SU-DHL-6 (cell line): Measurements from ENCODE around the gene CSHL1.

Experiments
- H2AFZ ChIP-seq: fragments of 200-600 bp; sonication (generic); 2 replicates; pipeline ENCODE4 v1.6.1; 2014; ENCODE audit warnings: low read depth, mild to moderate bottlenecking, moderate library complexity, mixed read lengths, antibody characterized with exemption, low read length; ENCODE audit not compliant: severe bottlenecking
- H3F3A ChIP-seq: fragments of 200-600 bp; shearing (Covaris generic); 2 replicates; pipeline ENCODE4 v1.6.0; 2016; ENCODE audit warnings: antibody characterized with exemption, mild to moderate bottlenecking; ENCODE audit not compliant: insufficient read depth
- H3K27ac ChIP-seq: fragments of 200-600 bp; sonication (generic); 2 replicates; pipeline ENCODE4 v1.5.1; 2016; ENCODE audit warnings: low read depth, mild to moderate bottlenecking, low read length, moderate library complexity, mixed read lengths
- H3K27me3 ChIP-seq: fragments of 200-600 bp; sonication (generic), shearing (Covaris generic); 2 replicates; pipeline ENCODE4 v1.6.0; 2014; ENCODE audit warnings: mild to moderate bottlenecking, low read length
- H3K36me3 ChIP-seq: fragments of 200-600 bp; sonication (generic); 2 replicates; pipeline ENCODE4 v1.6.1; 2014; ENCODE audit warnings: mild to moderate bottlenecking, low read length, mixed read lengths
- H3K4me2 ChIP-seq: fragments of 300-600, 200-600 bp; shearing (Covaris generic), sonication (generic); 2 replicates; pipeline ENCODE4 v1.6.0; 2014; ENCODE audit warnings: low read length, low read depth, mild to moderate bottlenecking; ENCODE audit not compliant: poor library complexity, severe bottlenecking
- H3K4me3 ChIP-seq: fragments of 200-600 bp; sonication (generic); 2 replicates; pipeline ENCODE4 v1.5.1; 2014; ENCODE audit warnings: antibody characterized with exemption, low read length, mild to moderate bottlenecking, mixed read lengths; ENCODE audit not compliant: insufficient read depth, poor library complexity, severe bottlenecking
- H3K79me2 ChIP-seq: fragments of 200-600 bp; sonication (generic); 2 replicates; pipeline ENCODE4 v1.6.1; 2014; ENCODE audit warnings: mild to moderate bottlenecking, low read length, moderate library complexity; ENCODE audit not compliant: insufficient read depth
- H3K9ac ChIP-seq: fragments of 200-600 bp; sonication (generic); 2 replicates; pipeline ENCODE4 v1.7.0; 2014; ENCODE audit warnings: mild to moderate bottlenecking, low read length
- H3K9me2 ChIP-seq: fragments of 200-600 bp; sonication (generic); replicated peaks from 2 replicates; pipeline ENCODE4 v1.6.1; 2014; ENCODE audit warnings: low read length; ENCODE audit not compliant: insufficient read depth
- H3K9me3 ChIP-seq: fragments of 200-600 bp; sonication (generic); 2 replicates; pipeline ENCODE4 v1.6.1; 2014; ENCODE audit warnings: low read length, mixed read lengths; ENCODE audit not compliant: insufficient read depth
- H4K20me1 ChIP-seq: fragments of 200-600 bp; sonication (generic); 2 replicates; pipeline ENCODE4 v1.6.1; 2014; ENCODE audit warnings: low read depth, mild to moderate bottlenecking, antibody characterized with exemption, low read length, moderate library complexity, mixed read lengths
- EZH2phosphoT487 ChIP-seq: fragments of 200-600 bp; sonication (generic), shearing (Covaris generic); conservative IDR thresholded peaks from 2 replicates; pipeline ENCODE4 v1.6.1; 2018; ENCODE audit warnings: mild to moderate bottlenecking, antibody characterized with exemption, low read length, moderate library complexity, mixed read lengths
- TF ChIP-seq, protein P1 (sequence below): fragments of 200-600 bp; sonication (generic); IDR thresholded peaks from one replicate; pipeline ENCODE4 v1.5.1; 2017; ENCODE audit warnings: antibody characterized with exemption, mild to moderate bottlenecking, low read length, moderate library complexity; ENCODE audit not compliant: insufficient read depth, poor library complexity, severe bottlenecking

Gene CSHL1

DNA sequence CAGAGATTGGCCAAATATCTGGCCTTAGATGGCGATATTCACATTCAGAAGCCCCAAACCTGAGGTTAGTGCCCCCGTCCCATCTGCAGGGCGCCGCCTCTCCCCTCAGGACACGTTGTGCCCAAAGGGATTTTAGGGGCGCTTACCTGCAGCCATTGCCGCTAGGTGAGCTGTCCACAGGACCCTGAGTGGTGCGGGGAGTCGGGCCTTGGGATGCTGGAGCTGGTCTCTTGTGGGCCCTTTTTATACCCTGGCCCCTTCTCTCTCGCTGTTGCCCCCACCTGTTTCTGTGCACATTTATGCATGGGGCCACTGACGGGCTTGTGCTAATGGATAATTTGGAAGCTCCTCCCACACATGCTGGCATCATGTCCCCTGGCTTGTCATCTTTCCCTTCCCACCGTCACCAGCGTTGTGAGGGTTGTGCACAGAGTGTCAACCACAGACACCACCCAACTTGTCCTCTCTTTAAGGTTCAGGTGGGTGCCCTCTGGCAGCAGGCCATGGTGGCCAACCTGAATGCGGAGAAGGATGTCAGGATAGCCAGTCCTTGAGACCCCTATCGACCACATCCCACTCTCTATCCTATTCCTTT lies at the start of gene CSHL1:
CSHL1 (minus strand) TSS at position 218 of the 595 bp plus-strand sequence; CDS start at position 156, 62 bp downstream.
- no peaks in the 10 kb centered on the region for H4K20me1 ChIP-seq
- no peak within 1 kb of the TSS for H3K9ac ChIP-seq
- H3K27me3 ChIP-seq, result no peaks in the 10 kb centered on the region
- no peak within 1 kb of the TSS for H3K27ac ChIP-seq
- no peaks in the 10 kb centered on the region for H3K9me3 ChIP-seq
- no peaks in the 10 kb centered on the region for H3K36me3 ChIP-seq
- H3F3A ChIP-seq, result no peaks in the 10 kb centered on the region
- no peak within 1 kb of the TSS for H3K4me3 ChIP-seq
- no peaks in the 10 kb centered on the region for H3K79me2 ChIP-seq
- no peak within 1 kb of the TSS for H2AFZ ChIP-seq
- H3K4me2 ChIP-seq, result no peak within 1 kb of the TSS
- no peak for TF ChIP-seq EZH2phosphoT487
- TF ChIP-seq, protein P1, sequence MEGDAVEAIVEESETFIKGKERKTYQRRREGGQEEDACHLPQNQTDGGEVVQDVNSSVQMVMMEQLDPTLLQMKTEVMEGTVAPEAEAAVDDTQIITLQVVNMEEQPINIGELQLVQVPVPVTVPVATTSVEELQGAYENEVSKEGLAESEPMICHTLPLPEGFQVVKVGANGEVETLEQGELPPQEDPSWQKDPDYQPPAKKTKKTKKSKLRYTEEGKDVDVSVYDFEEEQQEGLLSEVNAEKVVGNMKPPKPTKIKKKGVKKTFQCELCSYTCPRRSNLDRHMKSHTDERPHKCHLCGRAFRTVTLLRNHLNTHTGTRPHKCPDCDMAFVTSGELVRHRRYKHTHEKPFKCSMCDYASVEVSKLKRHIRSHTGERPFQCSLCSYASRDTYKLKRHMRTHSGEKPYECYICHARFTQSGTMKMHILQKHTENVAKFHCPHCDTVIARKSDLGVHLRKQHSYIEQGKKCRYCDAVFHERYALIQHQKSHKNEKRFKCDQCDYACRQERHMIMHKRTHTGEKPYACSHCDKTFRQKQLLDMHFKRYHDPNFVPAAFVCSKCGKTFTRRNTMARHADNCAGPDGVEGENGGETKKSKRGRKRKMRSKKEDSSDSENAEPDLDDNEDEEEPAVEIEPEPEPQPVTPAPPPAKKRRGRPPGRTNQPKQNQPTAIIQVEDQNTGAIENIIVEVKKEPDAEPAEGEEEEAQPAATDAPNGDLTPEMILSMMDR, result no peak
- no peaks in the 10 kb centered on the region for H3K9me2 ChIP-seq

DNA sequence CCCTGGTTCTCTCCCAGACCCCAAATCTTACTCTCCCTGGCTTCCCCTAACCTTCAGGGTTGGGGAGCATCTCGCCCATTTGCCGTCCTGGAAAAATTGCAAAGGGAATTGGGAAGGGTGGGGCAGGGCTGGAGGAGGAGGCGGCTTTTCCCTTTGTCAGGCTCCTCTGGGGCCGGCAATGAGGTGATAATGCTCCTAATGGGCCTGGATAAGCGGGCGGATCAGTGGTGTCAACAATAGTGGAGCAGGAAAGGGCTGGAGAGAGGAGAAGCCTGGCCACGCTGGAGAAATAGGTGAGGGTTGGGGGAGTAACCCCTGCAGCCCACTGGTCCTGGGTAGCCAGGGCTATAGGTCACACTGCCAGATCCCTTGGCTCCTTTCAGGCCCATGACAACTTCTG lies 49.4 kb upstream of the CSHL1 start:
- Histone ChIP-seq H3K4me2 (no peak overlapping the region), H3K27me3 (no peaks in the 10 kb centered on the region), H3K27ac (no peak overlapping the region), H3K4me3 (no peak overlapping the region), H3K36me3 (no peaks in the 10 kb centered on the region), H2AFZ (no peak overlapping the region), H3K9me3 (no peaks in the 10 kb centered on the region), H4K20me1 (no peaks in the 10 kb centered on the region), H3K9me2 (no peaks in the 10 kb centered on the region), H3K79me2 (no peaks in the 10 kb centered on the region), H3F3A (no peaks in the 10 kb centered on the region), H3K9ac (no peak overlapping the region)
- TF ChIP-seq, protein P1, result no peak
- TF ChIP-seq EZH2phosphoT487, result no peak

DNA sequence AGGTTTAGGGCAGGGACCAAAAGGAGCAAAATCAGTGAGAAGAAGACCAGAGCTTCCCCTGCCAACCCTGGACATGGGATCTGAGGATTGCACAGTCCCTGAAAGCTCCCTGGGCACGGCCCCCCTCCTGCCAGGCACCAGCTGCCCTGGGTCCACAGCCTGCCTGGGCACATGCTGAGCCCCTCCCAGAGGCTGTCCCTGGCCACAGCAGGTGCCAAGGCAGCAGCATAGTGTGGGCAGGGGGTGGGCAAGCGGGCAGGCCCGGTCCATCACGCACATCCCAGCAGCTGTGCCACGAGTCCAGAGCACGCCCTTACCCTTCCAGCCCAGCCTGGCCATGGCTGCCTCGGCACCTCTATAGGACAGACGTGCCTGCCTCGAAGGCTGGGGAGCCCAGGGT lies 48.9 kb upstream of the CSHL1 start:
- TF ChIP-seq, protein P1, result no peak
- TF ChIP-seq EZH2phosphoT487, result no peak
- no peaks in the 10 kb centered on the region for H3K36me3 ChIP-seq
- H3K9me3 ChIP-seq, result no peaks in the 10 kb centered on the region
- H2AFZ ChIP-seq, result no peak overlapping the region
- H3K27ac ChIP-seq, result no peak overlapping the region
- no peak overlapping the region for H3K4me2 ChIP-seq
- no peak overlapping the region for H3K9ac ChIP-seq
- H3K9me2 ChIP-seq, result no peaks in the 10 kb centered on the region
- H4K20me1 ChIP-seq, result no peaks in the 10 kb centered on the region
- H3F3A ChIP-seq, result 0 out of 2 replicates have a peak, but pooled peaks cover under 1% of the 10 kb centered on the region
- H3K79me2 ChIP-seq, result no peaks in the 10 kb centered on the region
- no peak overlapping the region for H3K4me3 ChIP-seq
- H3K27me3 ChIP-seq, result no peaks in the 10 kb centered on the region
